EL (cell line): Measurements from ENCODE around the gene PAXIP1.
A peak's percentile ranks its signal among the peaks of the same experiment; 100 is the strongest.
"Not testable (repeated sequence)": the region's sequence is repeated elsewhere in the genome, so short reads cannot be mapped to it uniquely, and the experiment has no call there.

Source experiments
- DNase-seq: peaks from one replicate; pipeline ENCODE4 v3.0.0-alpha.2; 2016

The PAXIP1 gene

GRCh38 chr7:154934353-154934952 is 68.5 kb downstream of the PAXIP1 start:
- DNase-seq, result not testable (repeated sequence)

- peak; percentile 6 for DNase-seq
Observed at GRCh38 chr7:154931906-154932305, 71.0 kb downstream of the PAXIP1 start.

- DNase-seq, result no peak
Observed at GRCh38 chr7:154929006-154929726, 73.8 kb downstream of the PAXIP1 start.

- peak; percentile 93 for DNase-seq
Observed at GRCh38 chr7:154928136-154929005, 74.6 kb downstream of the PAXIP1 start.

GRCh38 chr7:154927624-154928125 is 75.2 kb downstream of the PAXIP1 start:
- DNase-seq, result peak; percentile 77

GRCh38 chr7:154922472-154922871 is 80.5 kb downstream of the PAXIP1 start:
- not testable (repeated sequence) for DNase-seq

GRCh38 chr7:154919344-154920225 is 83.3 kb downstream of the PAXIP1 start:
- DNase-seq, result no peak

- no peak for DNase-seq
Observed at GRCh38 chr7:154918741-154919140, 84.2 kb downstream of the PAXIP1 start.

GRCh38 chr7:154918266-154918665 is 84.7 kb downstream of the PAXIP1 start:
- no peak for DNase-seq

- DNase-seq, result no peak
Observed at GRCh38 chr7:154917808-154918160, 85.1 kb downstream of the PAXIP1 start.

GRCh38 chr7:154916856-154917807 is 85.8 kb downstream of the PAXIP1 start:
- no peak for DNase-seq

- no peak for DNase-seq
Observed at GRCh38 chr7:154916381-154916780, 86.5 kb downstream of the PAXIP1 start.

- no peak for DNase-seq
Observed at GRCh38 chr7:154915600-154915999, 87.3 kb downstream of the PAXIP1 start.

- DNase-seq, result no peak
Observed at GRCh38 chr7:154914996-154915380, 87.9 kb downstream of the PAXIP1 start.

GRCh38 chr7:154914308-154914995 is 88.5 kb downstream of the PAXIP1 start:
- no peak for DNase-seq

- peak; percentile 57 for DNase-seq
Observed at GRCh38 chr7:154913638-154914307, 89.2 kb downstream of the PAXIP1 start.

- no peak for DNase-seq
Observed at GRCh38 chr7:154912871-154913637, 89.9 kb downstream of the PAXIP1 start.

GRCh38 chr7:154911862-154912455 is 91.0 kb downstream of the PAXIP1 start:
- DNase-seq, result no peak

- DNase-seq, result no peak
Observed at GRCh38 chr7:154911411-154911810, 91.5 kb downstream of the PAXIP1 start.
